K562 (cell line): ENCODE data around the gene KLHL29. TPM values are rescaled to one million over a fixed set of nuclear protein-coding genes. Genes with fewer than 3 reads are reported as not detected.

ENCODE experiments used
- BCOR ChIP-seq: fragments of 450-650 bp; IDR thresholded peaks from 2 replicates; pipeline ENCODE4 v1.6.1; 2016
- CREM ChIP-seq: IDR thresholded peaks from 2 replicates; pipeline ENCODE4 v1.6.1; 2014; ENCODE audit warnings: antibody characterized with exemption, low read depth
- CTCF ChIP-seq, 3 experiments: IDR thresholded peaks in 2 of 3; conservative IDR thresholded peaks in 1 of 3; 2 replicates each; pipeline ENCODE4 v1.5.1; 2011 to 2012; ENCODE audit warnings: low read length in 3 of 3, mild to moderate bottlenecking in 3 of 3, control low read depth in 2 of 3, improper control_type of control experiment in 1 of 3, inconsistent platforms in 1 of 3, low read depth in 1 of 3, mixed read lengths in 1 of 3, moderate library complexity in 1 of 3; ENCODE audit not compliant: insufficient read depth in 2 of 3
- FOXK2 ChIP-seq, 2 experiments: fragments of 450-650 bp; IDR thresholded peaks in 1 of 2; conservative IDR thresholded peaks in 1 of 2; 2 replicates each; pipeline ENCODE4 v1.6.1; 2016; ENCODE audit warnings: low read depth in 2 of 2, mild to moderate bottlenecking in 1 of 2
- GABPB1 ChIP-seq: sonication (generic); formaldehyde crosslinking; IDR thresholded peaks from 2 replicates; pipeline ENCODE4 v1.8.0; 2022; ENCODE audit warnings: mild to moderate bottlenecking, missing genetic modification reagents
- HDAC1 ChIP-seq, 2 experiments: fragments of 450-650 bp; IDR thresholded peaks; 2 replicates each; pipeline ENCODE4 v1.6.1; 2016 to 2017; ENCODE audit warnings: inconsistent platforms in 1 of 2, mild to moderate bottlenecking in 1 of 2, moderate library complexity in 1 of 2
- MXI1 ChIP-seq: IDR thresholded peaks from 2 replicates; pipeline ENCODE4 v1.6.1; 2011; ENCODE audit warnings: low read depth, mild to moderate bottlenecking, improper control_type of control experiment, low read length
- NFE2L1 ChIP-seq: fragments of 450-650 bp; IDR thresholded peaks from 2 replicates; pipeline ENCODE4 v1.6.1; 2016; ENCODE audit warnings: missing genetic modification characterization, low read depth, mild to moderate bottlenecking, missing compliant biosample characterization, moderate library complexity, borderline replicate concordance
- NR2C1 ChIP-seq, 2 experiments: fragments of 450-650 bp; IDR thresholded peaks; 2 replicates each; pipeline ENCODE4 v1.6.1; 2017; ENCODE audit warnings: mild to moderate bottlenecking in 2 of 2, antibody characterized with exemption in 1 of 2, inconsistent platforms in 1 of 2, missing compliant biosample characterization in 1 of 2, missing genetic modification characterization in 1 of 2
- PHB2 ChIP-seq: fragments of 450-650 bp; IDR thresholded peaks from 2 replicates; pipeline ENCODE4 v1.6.1; 2017; ENCODE audit warnings: low read depth
- PREB ChIP-seq: sonication (generic); formaldehyde crosslinking; IDR thresholded peaks from 2 replicates; pipeline ENCODE4 v1.8.1; 2023; ENCODE audit warnings: mild to moderate bottlenecking, missing genetic modification reagents
- PTRF ChIP-seq: fragments of 450-650 bp; IDR thresholded peaks from 2 replicates; pipeline ENCODE4 v1.6.1; 2016; ENCODE audit warnings: mild to moderate bottlenecking, missing genetic modification characterization, missing compliant biosample characterization
- SAFB2 ChIP-seq: fragments of 200-400 bp; formaldehyde crosslinking; IDR thresholded peaks from 2 replicates; pipeline ENCODE4 v1.6.1; 2018; ENCODE audit warnings: borderline replicate concordance, low read length, low read depth, moderate library complexity; ENCODE audit not compliant: severe bottlenecking
- SLC30A9 ChIP-seq: fragments of 250-450 bp; sonication (Bioruptor Pico); IDR thresholded peaks from 2 replicates; pipeline ENCODE4 v1.8.0; 2022; ENCODE audit warnings: mild to moderate bottlenecking, moderate library complexity
- TEAD2 ChIP-seq: fragments of 450-650 bp; IDR thresholded peaks from 2 replicates; pipeline ENCODE4 v1.6.1; 2016; ENCODE audit warnings: missing genetic modification characterization, control low read depth, missing compliant biosample characterization
- TFE3 ChIP-seq: fragments of 450-650 bp; formaldehyde crosslinking; IDR thresholded peaks from 2 replicates; pipeline ENCODE4 v1.4.0; 2020; ENCODE audit warnings: mild to moderate bottlenecking, mixed read lengths
- THRA ChIP-seq: fragments of 450-650 bp; IDR thresholded peaks from 2 replicates; pipeline ENCODE4 v1.6.1; 2017; ENCODE audit warnings: mild to moderate bottlenecking, moderate library complexity
- TRIM25 ChIP-seq: fragments of 450-650 bp; IDR thresholded peaks from 2 replicates; pipeline ENCODE4 v1.7.0; 2016; ENCODE audit warnings: borderline replicate concordance
- XRCC4 ChIP-seq: IDR thresholded peaks from one replicate; pipeline ENCODE4 v1.6.1; 2011; ENCODE audit not compliant: insufficient read depth, insufficient read length; ENCODE audit errors: extremely low read depth
- ZNF175 ChIP-seq: fragments of 200-800 bp; sonication (Bioruptor generic); IDR thresholded peaks from 2 replicates; pipeline ENCODE4 v1.6.1; 2016; ENCODE audit warnings: low read depth, mild to moderate bottlenecking, missing genetic modification characterization, missing compliant biosample characterization
- polyA plus RNA-seq, 8 experiments: library from polyadenylated mRNA; depleted of rRNA in 4 of 8; stranded (reverse) in 5 of 8; unstranded in 3 of 8; fragments of >200 nt; fragmentation: Nextera tagmentation in 2 of 8; fragmentation: Illumina TruSeq in 1 of 8; extraction: Ambion mirVana in 2 of 8; extraction: Trizol in 1 of 8; gene quantifications; 2 replicates each; pipeline versions ENCODE4 v1.2.1 to v1.2.3, GENCODE V29; 2011 to 2014; ENCODE audit warnings: inconsistent platforms in 1 of 8, missing spikeins in 1 of 8
- total RNA-seq, 7 experiments: library from RNA; depleted of rRNA in 6 of 7; stranded (reverse); fragments of >200 nt in 6 of 7; fragmentation: Illumina TruSeq in 2 of 7; extraction: Trizol in 2 of 7; gene quantifications; 2 replicates each; pipeline versions ENCODE4 v1.2.1 to v1.2.3, GENCODE V29; 2011 to 2021; ENCODE audit warnings: low replicate concordance in 1 of 7

Gene KLHL29
- total and polyA plus RNA-seq, 9 of the 15 experiments (the other 6 are each of a cell fraction or from before 2014, with no cell fraction given), result 0.03 to 0.31 (median 0.08) TPM; not detected in 1

GRCh38 chr2:23383100-23383499, 1.9 kb upstream of the KLHL29 start (continued):
- TF ChIP-seq CTCF (IDR thresholded peaks at IDR 0.05 in 2 of 3, conservative IDR thresholded peaks at IDR 0.05 in 1 of 3; ENCODE audit: insufficient read depth in 2 of 3, low read depth in 1 of 3, low read length in 3 of 3), result peak in 1 of 3 experiments; percentile 18; a peak in 2 of 6 replicates
- TF ChIP-seq NFE2L1, result no peak
- TF ChIP-seq CREM, result 0 out of 2 replicates have a peak, but pooled peaks have one; percentile 17
- TF ChIP-seq GABPB1 (CRISPR knock-in tag), result no peak
- no peak for TF ChIP-seq THRA
- TF ChIP-seq PTRF (tag), result no peak
- no peak for TF ChIP-seq SLC30A9 (CRISPR knock-in tag)
- TF ChIP-seq PREB (CRISPR knock-in tag), result 0 out of 2 replicates have a peak, but pooled peaks have one; percentile 28
- no peak for TF ChIP-seq HDAC1 (IDR thresholded peaks at IDR 0.05)
- TF ChIP-seq PHB2, result no peak
- no peak for TF ChIP-seq BCOR
- TF ChIP-seq XRCC4, result no peak
- no peak for TF ChIP-seq FOXK2 (conservative IDR thresholded peaks at IDR 0.05 in 1 of 2, IDR thresholded peaks at IDR 0.05 in 1 of 2; ENCODE audit: low read depth in 2 of 2)
- no peak for TF ChIP-seq NR2C1 (IDR thresholded peaks at IDR 0.05)
- TF ChIP-seq NR2C1 (tag; IDR thresholded peaks at IDR 0.05), result no peak
- TF ChIP-seq ZNF175 (CRISPR knock-in tag), result no peak
- TF ChIP-seq TFE3 (CRISPR knock-in tag), result no peak
- TF ChIP-seq MXI1, result no peak
- TF ChIP-seq SAFB2, result no peak
- TF ChIP-seq TRIM25, result no peak
- TF ChIP-seq TEAD2, result no peak
